ENCODE results near the gene IRF4. TPM values are rescaled to one million over a fixed set of nuclear protein-coding genes. Genes with fewer than 3 reads are reported as not detected.

Gene IRF4
- total RNA-seq, 1 experiment from 2014 or later = 0.72 TPM

- TF ChIP-seq SIN3A (IDR thresholded peaks at IDR 0.05; ENCODE audit: borderline replicate concordance, insufficient read depth, low read depth, low read length) (no peak), TCF7L2 (IDR thresholded peaks at IDR 0.05; ENCODE audit: low read depth, low read length) (no peak), POLR2AphosphoS5 (IDR thresholded peaks at IDR 0.05; ENCODE audit: low read depth, low read length) (no peak), REST (IDR thresholded peaks at IDR 0.05; ENCODE audit: insufficient read depth in 1 of 2, low read depth in 2 of 2, low read length in 1 of 2) (no peak)
- TF ChIP-seq, protein P1, sequence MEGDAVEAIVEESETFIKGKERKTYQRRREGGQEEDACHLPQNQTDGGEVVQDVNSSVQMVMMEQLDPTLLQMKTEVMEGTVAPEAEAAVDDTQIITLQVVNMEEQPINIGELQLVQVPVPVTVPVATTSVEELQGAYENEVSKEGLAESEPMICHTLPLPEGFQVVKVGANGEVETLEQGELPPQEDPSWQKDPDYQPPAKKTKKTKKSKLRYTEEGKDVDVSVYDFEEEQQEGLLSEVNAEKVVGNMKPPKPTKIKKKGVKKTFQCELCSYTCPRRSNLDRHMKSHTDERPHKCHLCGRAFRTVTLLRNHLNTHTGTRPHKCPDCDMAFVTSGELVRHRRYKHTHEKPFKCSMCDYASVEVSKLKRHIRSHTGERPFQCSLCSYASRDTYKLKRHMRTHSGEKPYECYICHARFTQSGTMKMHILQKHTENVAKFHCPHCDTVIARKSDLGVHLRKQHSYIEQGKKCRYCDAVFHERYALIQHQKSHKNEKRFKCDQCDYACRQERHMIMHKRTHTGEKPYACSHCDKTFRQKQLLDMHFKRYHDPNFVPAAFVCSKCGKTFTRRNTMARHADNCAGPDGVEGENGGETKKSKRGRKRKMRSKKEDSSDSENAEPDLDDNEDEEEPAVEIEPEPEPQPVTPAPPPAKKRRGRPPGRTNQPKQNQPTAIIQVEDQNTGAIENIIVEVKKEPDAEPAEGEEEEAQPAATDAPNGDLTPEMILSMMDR (IDR thresholded peaks at IDR 0.05) = no peak
- no peak overlapping the region for H3K4me3 ChIP-seq (ENCODE audit: low read depth in 2 of 2, low read length in 2 of 2)
- peaks cover 5% of the 10 kb centered on the region for H3K9me3 ChIP-seq (ENCODE audit: control insufficient read depth, insufficient read depth, low read depth, low read length)
- no peak for ATAC-seq
- CTCF ChIA-PET = interaction anchor here (0.7 kb wide), 2 partner anchors 38 to 176 kb away, joined by 7 to 13 read pairs; no protein-coding TSS in a partner anchor
- POLR2A ChIA-PET = no interaction called here
- DNase-seq (ENCODE audit: low read depth, low spot score) = no peak
- no peaks in the 10 kb centered on the region for H3K4me1 ChIP-seq (ENCODE audit: control insufficient read depth, insufficient read depth, low read length)
- H3K27me3 ChIP-seq (ENCODE audit: control insufficient read depth, insufficient read depth, low read length) = peaks cover 12% of the 10 kb centered on the region
- BruUV-seq (replicated peaks) = no TSS peak
- intact Hi-C loops (cut with micrococcal nuclease; ENCODE audit: unreplicated experiment) = no loop called here
- H3K36me3 ChIP-seq (ENCODE audit: control insufficient read depth, insufficient read depth, low read length) = no peaks in the 10 kb centered on the region
- H3K27ac ChIP-seq (ENCODE audit: low read length) = no peak overlapping the region
- in situ Hi-C loops (cut with HindIII; ENCODE audit: low pct_unique_long_range_greater_than_20kb, low sequenced_read_pairs) = no loop called here
These were observed 26.7 kb upstream of the IRF4 start for GRCh38 chr6:364609-365540.

GRCh38 chr6:365835-366234 lies 25.7 kb upstream of the IRF4 start:
- ChIA-PET CTCF (no interaction called here), POLR2A (no interaction called here)
- in situ Hi-C loops (cut with HindIII; ENCODE audit: low pct_unique_long_range_greater_than_20kb, low sequenced_read_pairs) (no loop called here), intact Hi-C loops (cut with micrococcal nuclease; ENCODE audit: unreplicated experiment) (no loop called here)
- H3K27ac ChIP-seq (ENCODE audit: low read length) = no peak overlapping the region
- no peak overlapping the region for H3K4me3 ChIP-seq (ENCODE audit: low read depth in 2 of 2, low read length in 2 of 2)
- no peak for TF ChIP-seq POLR2AphosphoS5 (IDR thresholded peaks at IDR 0.05; ENCODE audit: low read depth, low read length)
- TF ChIP-seq, protein P1 (IDR thresholded peaks at IDR 0.05) = no peak
- no peak for TF ChIP-seq REST (IDR thresholded peaks at IDR 0.05; ENCODE audit: insufficient read depth in 1 of 2, low read depth in 2 of 2, low read length in 1 of 2)
- no peak for TF ChIP-seq SIN3A (IDR thresholded peaks at IDR 0.05; ENCODE audit: borderline replicate concordance, insufficient read depth, low read depth, low read length)
- TF ChIP-seq TCF7L2 (IDR thresholded peaks at IDR 0.05; ENCODE audit: low read depth, low read length) = no peak
- no TSS peak for BruUV-seq (replicated peaks)
- H3K27me3 ChIP-seq (ENCODE audit: control insufficient read depth, insufficient read depth, low read length) = peaks cover 12% of the 10 kb centered on the region
- ATAC-seq (no peak), DNase-seq (ENCODE audit: low read depth, low spot score) (no peak)
- no peaks in the 10 kb centered on the region for H3K4me1 ChIP-seq (ENCODE audit: control insufficient read depth, insufficient read depth, low read length)
- H3K36me3 ChIP-seq (ENCODE audit: control insufficient read depth, insufficient read depth, low read length) = no peaks in the 10 kb centered on the region
- H3K9me3 ChIP-seq (ENCODE audit: control insufficient read depth, insufficient read depth, low read depth, low read length) = peaks cover 5% of the 10 kb centered on the region

All from Panc1 (cell line).